T-cell (primary cell): Measurements from ENCODE around the gene POT1. TPM values are rescaled to one million over a fixed set of nuclear protein-coding genes. Genes with fewer than 3 reads are reported as not detected.

Source experiments
- total RNA-seq, 35 experiments: library from RNA in 6 of 35; stranded (reverse) in 6 of 35; fragments of 120-200 nt in 1 of 35; gene quantifications; one replicate each; pipeline versions ENCODE4 v1.2.1 to v1.2.4 and lab custom pipeline; 2013 to 2026

POT1 gene
- total RNA-seq, 5 donors from 2014 or later (not counting 1 experiment from before 2014, with no cell fraction given): 17.6 to 27.9 (median 23.2) TPM

Other genes starting within 250 kb of the POT1 start
- not detected for gene GPR37, start 164.0 kb downstream of the POT1 start, total RNA-seq